ENCODE measurements around the gene MMP17.

MMP17 gene

GRCh38 chr12:131836714-131837397 lies 8.7 kb downstream of the MMP17 start:
- 0 out of 2 replicates have a peak, but pooled peaks cover 5% of the 10 kb centered on the region for H3K27me3 ChIP-seq (replicated peaks; ENCODE audit: insufficient read depth, low read length)
- no peaks in the 10 kb centered on the region for H3K9me3 ChIP-seq (replicated peaks; ENCODE audit: insufficient read depth, low read length)
- no peak for TF ChIP-seq CTCF (IDR thresholded peaks at IDR 0.05; ENCODE audit: low read length)
- no peaks in the 10 kb centered on the region for H3K79me2 ChIP-seq (ENCODE audit: low read length)
- H3K4me1 ChIP-seq (ENCODE audit: low read length) = no peaks in the 10 kb centered on the region
- no peaks in the 10 kb centered on the region for H3K9me2 ChIP-seq (replicated peaks; ENCODE audit: insufficient read depth, low read length)
- H4K20me1 ChIP-seq (ENCODE audit: insufficient read depth, low read length) = no peaks in the 10 kb centered on the region
- H2AFZ ChIP-seq (ENCODE audit: low read length) = no peak overlapping the region
- no peak for DNase-seq
- no peaks in the 10 kb centered on the region for H3F3A ChIP-seq (ENCODE audit: insufficient read depth, low read length)
- H3K36me3 ChIP-seq (replicated peaks; ENCODE audit: insufficient read depth, low read length) = no peaks in the 10 kb centered on the region
- no peak overlapping the region for H3K4me3 ChIP-seq (ENCODE audit: low read length)
- no peak overlapping the region for H3K9ac ChIP-seq (ENCODE audit: low read length)
- H3K27ac ChIP-seq (ENCODE audit: low read length) = no peak overlapping the region
- H3K4me2 ChIP-seq (ENCODE audit: low read depth, low read length) = no peak overlapping the region

GRCh38 chr12:131840643-131841416 lies 12.6 kb downstream of the MMP17 start:
- Histone ChIP-seq H3K9ac (ENCODE audit: low read length) (no peak overlapping the region), H3K4me3 (ENCODE audit: low read length) (no peak overlapping the region), H3K36me3 (replicated peaks; ENCODE audit: insufficient read depth, low read length) (no peaks in the 10 kb centered on the region), H3K9me3 (replicated peaks; ENCODE audit: insufficient read depth, low read length) (no peaks in the 10 kb centered on the region), H3K79me2 (ENCODE audit: low read length) (no peaks in the 10 kb centered on the region), H3K27ac (ENCODE audit: low read length) (no peak overlapping the region), H3K4me2 (ENCODE audit: low read depth, low read length) (no peak overlapping the region), H3K27me3 (replicated peaks; ENCODE audit: insufficient read depth, low read length) (no peaks in the 10 kb centered on the region; the same call in 1 of the 2 replicates), H3F3A (ENCODE audit: insufficient read depth, low read length) (no peaks in the 10 kb centered on the region), H4K20me1 (ENCODE audit: insufficient read depth, low read length) (no peaks in the 10 kb centered on the region), H3K9me2 (replicated peaks; ENCODE audit: insufficient read depth, low read length) (no peaks in the 10 kb centered on the region), H2AFZ (ENCODE audit: low read length) (no peak overlapping the region), H3K4me1 (ENCODE audit: low read length) (no peaks in the 10 kb centered on the region)
- TF ChIP-seq EZH2 (optimal IDR thresholded peaks at IDR 0.05; ENCODE audit: low read depth, low read length) (no peak), EZH2phosphoT487 (IDR thresholded peaks at IDR 0.05; ENCODE audit: low read length) (no peak), CTCF (IDR thresholded peaks at IDR 0.05; ENCODE audit: low read length) (no peak)
- DNase-seq = no peak

- DNase-seq = no peak
- H3K9ac ChIP-seq (ENCODE audit: low read length) = no peak overlapping the region
- H3K9me3 ChIP-seq (replicated peaks; ENCODE audit: insufficient read depth, low read length) = no peaks in the 10 kb centered on the region
- no peaks in the 10 kb centered on the region for H4K20me1 ChIP-seq (ENCODE audit: insufficient read depth, low read length)
- H3K9me2 ChIP-seq (replicated peaks; ENCODE audit: insufficient read depth, low read length) = no peaks in the 10 kb centered on the region
- no peak overlapping the region for H3K4me2 ChIP-seq (ENCODE audit: low read depth, low read length)
- no peaks in the 10 kb centered on the region for H3K79me2 ChIP-seq (ENCODE audit: low read length)
- TF ChIP-seq EZH2phosphoT487 (IDR thresholded peaks at IDR 0.05; ENCODE audit: low read length) = no peak
- no peak for TF ChIP-seq EZH2 (optimal IDR thresholded peaks at IDR 0.05; ENCODE audit: low read depth, low read length)
- TF ChIP-seq CTCF (IDR thresholded peaks at IDR 0.05; ENCODE audit: low read length) = no peak
- no peak overlapping the region for H2AFZ ChIP-seq (ENCODE audit: low read length)
- H3K27me3 ChIP-seq (replicated peaks; ENCODE audit: insufficient read depth, low read length) = no peaks in the 10 kb centered on the region; the same call in 1 of the 2 replicates
- no peaks in the 10 kb centered on the region for H3F3A ChIP-seq (ENCODE audit: insufficient read depth, low read length)
- no peak overlapping the region for H3K4me3 ChIP-seq (ENCODE audit: low read length)
- no peaks in the 10 kb centered on the region for H3K4me1 ChIP-seq (ENCODE audit: low read length)
- H3K36me3 ChIP-seq (replicated peaks; ENCODE audit: insufficient read depth, low read length) = no peaks in the 10 kb centered on the region
- no peak overlapping the region for H3K27ac ChIP-seq (ENCODE audit: low read length)
Measured at GRCh38 chr12:131841547-131841946, 13.4 kb downstream of the MMP17 start.
